H1 (cell line): Measurements from ENCODE around the gene DOCK3. TPM values are rescaled to one million over a fixed set of nuclear protein-coding genes. Genes with fewer than 3 reads are reported as not detected.
"Not testable (repeated sequence)": the region's sequence is repeated elsewhere in the genome, so short reads cannot be mapped to it uniquely, and the experiment has no call there.

Experiments used
- CTCF ChIA-PET: fragments of 300-600 bp; sonication (Branson Sonifier 250); formaldehyde crosslinking; loops from one replicate; lab custom pipeline; 2021; ENCODE audit not compliant: partially characterized antibody; lab: Charles Lee
- POLR2A ChIA-PET: fragments of 300-600 bp; sonication (Branson Sonifier 250); formaldehyde crosslinking; loops from one replicate; lab custom pipeline; 2021; ENCODE audit warnings: inconsistent platforms; ENCODE audit not compliant: partially characterized antibody; lab: Charles Lee
- DNase-seq, 2 experiments: peaks; one replicate each; pipeline versions ENCODE4 v3.0.0 to v3.0.0-alpha.2; 2010 to 2022; ENCODE audit warnings: low spot score in 2 of 2, low read depth in 1 of 2, mixed read lengths in 1 of 2
- FAIRE-seq: peaks from 2 replicates; lab custom pipeline; 2011; peaks lifted over from hg19 to GRCh38; lab: Jason Lieb, UNC
- H2AFZ ChIP-seq: 2 replicates; pipeline ENCODE4 v1.8.1; 2012; ENCODE audit warnings: low read length, inconsistent platforms
- H2AK5ac ChIP-seq: 2 replicates; pipeline ENCODE4 v1.6.1; 2013; ENCODE audit warnings: low read depth, low read length
- H2BK120ac ChIP-seq: replicated peaks from 2 replicates; pipeline ENCODE3; 2013; ENCODE audit warnings: low read depth, low read length, inconsistent platforms
- H2BK12ac ChIP-seq: 2 replicates; pipeline ENCODE4 v1.6.1; 2013; ENCODE audit warnings: low read depth, low read length
- H2BK15ac ChIP-seq: 2 replicates; pipeline ENCODE4 v1.6.1; 2013; ENCODE audit warnings: low read length
- H2BK20ac ChIP-seq: 2 replicates; pipeline ENCODE4 v1.6.1; 2013; ENCODE audit warnings: low read length
- H2BK5ac ChIP-seq: 2 replicates; pipeline ENCODE4 v1.6.1; 2013; ENCODE audit warnings: low read depth, low read length
- H3K14ac ChIP-seq: 2 replicates; pipeline ENCODE4 v1.6.1; 2013; ENCODE audit warnings: inconsistent platforms; ENCODE audit not compliant: insufficient read length
- H3K18ac ChIP-seq: 2 replicates; pipeline ENCODE4 v1.6.1; 2013; ENCODE audit warnings: low read length; ENCODE audit errors: extremely low read depth
- H3K23ac ChIP-seq: 2 replicates; pipeline ENCODE4 v1.6.1; 2013; ENCODE audit warnings: inconsistent platforms; ENCODE audit not compliant: insufficient read length
- H3K23me2 ChIP-seq: 2 replicates; pipeline ENCODE4 v1.6.1; 2013; ENCODE audit warnings: low read depth, low read length
- H3K27ac ChIP-seq: 2 replicates; pipeline ENCODE4 v1.6.1; 2011; ENCODE audit warnings: low read depth, low read length, inconsistent platforms
- H3K27me3 ChIP-seq, 4 experiments: replicated peaks in 1 of 4; 1 replicate in 1 of 4; 2 replicates in 3 of 4; pipeline versions ENCODE4 v1.6.1 to v1.8.1; 2011 to 2013; ENCODE audit warnings: low read length in 3 of 4, mild to moderate bottlenecking in 3 of 4, inconsistent platforms in 2 of 4, mixed read lengths in 2 of 4, moderate library complexity in 1 of 4; ENCODE audit not compliant: control insufficient read depth in 3 of 4, insufficient read depth in 3 of 4; ENCODE audit errors: extremely low read depth in 1 of 4
- H3K36me3 ChIP-seq, 4 experiments: 2 replicates each; pipeline versions ENCODE4 v1.6.1 to v1.8.1; 2011 to 2013; ENCODE audit warnings: mild to moderate bottlenecking in 4 of 4, low read length in 3 of 4, moderate library complexity in 2 of 4, control low read depth in 1 of 4, inconsistent platforms in 1 of 4; ENCODE audit not compliant: insufficient read depth in 4 of 4, control insufficient read depth in 2 of 4
- H3K4ac ChIP-seq: replicated peaks from 2 replicates; pipeline ENCODE3; 2013; ENCODE audit warnings: low read length, low read depth, mixed read lengths, inconsistent platforms; ENCODE audit not compliant: insufficient read length
- H3K4me1 ChIP-seq, 4 experiments: replicated peaks in 1 of 4; 1 replicate in 1 of 4; 2 replicates in 3 of 4; pipeline versions ENCODE4 v1.6.1 to v1.8.1; 2011 to 2013; ENCODE audit warnings: low read length in 3 of 4, inconsistent platforms in 2 of 4, mixed read lengths in 1 of 4; ENCODE audit not compliant: insufficient read depth in 4 of 4, control insufficient read depth in 3 of 4
- H3K4me2 ChIP-seq, 2 experiments: 2 replicates each; pipeline versions ENCODE4 v1.6.1 to v1.8.1; 2011 to 2013; ENCODE audit warnings: low read depth in 2 of 2, low read length in 2 of 2, control low read depth in 1 of 2, inconsistent platforms in 1 of 2, mild to moderate bottlenecking in 1 of 2; ENCODE audit not compliant: insufficient read depth in 1 of 2
- H3K4me3 ChIP-seq, 4 experiments: fragments of 200-600, 300-600 bp in 1 of 4; sonication (generic), shearing (Covaris generic), sonication (Bioruptor Twin) in 1 of 4; 2 replicates each; pipeline versions ENCODE4 v1.5.1 to v1.8.1; 2011 to 2016; ENCODE audit warnings: low read length in 4 of 4, low read depth in 3 of 4, control low read depth in 2 of 4, inconsistent platforms in 2 of 4, mild to moderate bottlenecking in 2 of 4, mixed read lengths in 1 of 4, moderate library complexity in 1 of 4; ENCODE audit not compliant: insufficient read depth in 2 of 4; ENCODE audit errors: extremely low read depth in 1 of 4
- H3K56ac ChIP-seq: replicated peaks from 2 replicates; pipeline ENCODE3; 2013; ENCODE audit warnings: low read depth, mild to moderate bottlenecking, mixed read lengths, low read length, inconsistent platforms; ENCODE audit not compliant: insufficient read length
- H3K79me1 ChIP-seq: 2 replicates; pipeline ENCODE4 v1.6.1; 2013; ENCODE audit warnings: low read depth, low read length, control low read depth
- H3K79me2 ChIP-seq, 2 experiments: 2 replicates each; pipeline versions ENCODE4 v1.6.1 to v1.8.1; 2012 to 2013; ENCODE audit warnings: low read length in 2 of 2, mild to moderate bottlenecking in 2 of 2, inconsistent platforms in 1 of 2; ENCODE audit not compliant: insufficient read depth in 2 of 2, control insufficient read depth in 1 of 2
- H3K9ac ChIP-seq, 4 experiments: replicated peaks in 1 of 4; 1 replicate in 1 of 4; 2 replicates in 3 of 4; pipeline versions ENCODE4 v1.6.1 to v1.8.1; 2011 to 2013; ENCODE audit warnings: low read depth in 3 of 4, low read length in 3 of 4, control low read depth in 2 of 4, mild to moderate bottlenecking in 2 of 4, moderate library complexity in 2 of 4, inconsistent platforms in 1 of 4; ENCODE audit errors: extremely low read depth in 1 of 4
- H3K9me3 ChIP-seq, 2 experiments: 2 replicates each; pipeline versions ENCODE4 v1.6.1 to v1.8.1; 2012 to 2013; ENCODE audit warnings: mild to moderate bottlenecking in 2 of 2, moderate library complexity in 2 of 2, control low read depth in 1 of 2, inconsistent platforms in 1 of 2, low read depth in 1 of 2, low read length in 1 of 2, mixed read lengths in 1 of 2; ENCODE audit not compliant: insufficient read depth in 2 of 2
- H4K20me1 ChIP-seq, 2 experiments: replicated peaks in 1 of 2; 2 replicates each; pipeline versions ENCODE3 to v1.8.1; 2011 to 2013; ENCODE audit warnings: inconsistent platforms in 2 of 2, low read length in 2 of 2, mild to moderate bottlenecking in 1 of 2; ENCODE audit not compliant: insufficient read depth in 2 of 2, control insufficient read depth in 1 of 2
- H4K5ac ChIP-seq: 2 replicates; pipeline ENCODE4 v1.6.1; 2013; ENCODE audit warnings: low read length, low read depth, mixed read lengths, inconsistent platforms; ENCODE audit not compliant: insufficient read length
- H4K8ac ChIP-seq: 2 replicates; pipeline ENCODE4 v1.8.0; 2013; ENCODE audit warnings: mild to moderate bottlenecking, moderate library complexity, low read length, inconsistent platforms; ENCODE audit not compliant: insufficient read depth; ENCODE audit errors: extremely low read depth
- H4K91ac ChIP-seq: replicated peaks from 2 replicates; pipeline ENCODE3; 2013; ENCODE audit warnings: low read length, mixed read lengths, inconsistent platforms; ENCODE audit not compliant: insufficient read length
- WGBS, 2 experiments: shearing (Covaris generic) in 1 of 2; methylation state at CpG; one replicate each; pipeline versions ENCODE4 v1.1.6 to v1.1.7; 2013 to 2015; ENCODE audit warnings: low lambda C conversion rate in 2 of 2, mixed read lengths in 2 of 2, inconsistent platforms in 1 of 2, low coverage in 1 of 2, missing lambda C conversion rate in 1 of 2; ENCODE audit not compliant: insufficient replicate concordance in 2 of 2, insufficient coverage in 1 of 2, insufficient read length in 1 of 2; ENCODE audit errors: extremely low coverage in 1 of 2, missing lambda C conversion rate in 1 of 2; 5-methylcytosine and 5-hydroxymethylcytosine counted together
- polyA plus RNA-seq, 7 experiments: library from polyadenylated mRNA; depleted of rRNA in 3 of 7; stranded (reverse) in 5 of 7; unstranded in 2 of 7; fragments of >200 nt in 5 of 7; fragments of 200-250 nt in 2 of 7; gene quantifications; 1 replicate in 5 of 7; 2 replicates in 1 of 7; 4 replicates in 1 of 7; pipeline versions ENCODE4 v1.2.1 to v1.2.3, GENCODE V29; 2011 to 2013; ENCODE audit warnings: missing spikeins in 2 of 7, mixed read lengths in 2 of 7
- total RNA-seq: library from RNA; stranded (reverse); fragmentation: NEBNext Ultra II Directional; extraction: Animal tissue kit (Norgen Biotek cat#: 25700); gene quantifications from 2 replicates; pipeline ENCODE4 v1.2.1, GENCODE V29; 2021

The DOCK3 gene
- total and polyA plus RNA-seq, 2 of the 8 experiments (the other 6 are each of a cell fraction or from before 2014, with no cell fraction given): 2.7 to 5.0 TPM

DNA sequence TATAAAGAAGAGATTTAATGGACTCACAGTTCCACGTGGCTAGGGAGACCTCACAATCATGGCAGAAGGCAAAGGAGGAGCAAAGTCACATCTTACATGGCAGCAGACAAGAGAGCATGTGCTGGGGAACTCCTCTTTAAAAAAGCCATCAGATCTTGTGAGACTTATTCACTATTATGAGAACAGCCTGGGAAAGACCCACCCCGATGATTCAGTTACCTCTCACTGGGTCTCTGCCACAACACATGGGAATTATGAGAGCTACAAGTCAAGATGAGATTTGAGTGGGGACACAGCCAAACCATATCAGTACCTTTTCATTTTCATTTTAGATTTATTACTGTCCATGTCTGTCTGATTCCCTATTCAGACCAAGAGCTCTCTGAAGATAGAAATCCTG, 258.2 kb downstream of the DOCK3 start:
- H4K8ac ChIP-seq, H3K18ac ChIP-seq, H2AFZ ChIP-seq, DNase-seq, H3K4ac ChIP-seq, H3K4me3 ChIP-seq, H3K9ac ChIP-seq, H3K79me2 ChIP-seq, H4K91ac ChIP-seq, H2BK12ac ChIP-seq, H4K5ac ChIP-seq, H3K4me2 ChIP-seq, H3K23me2 ChIP-seq, H2BK15ac ChIP-seq, H2BK20ac ChIP-seq, H2BK5ac ChIP-seq, H3K56ac ChIP-seq, H3K27me3 ChIP-seq, H3K14ac ChIP-seq, H4K20me1 ChIP-seq, H3K79me1 ChIP-seq, H3K4me1 ChIP-seq, H3K27ac ChIP-seq, H2BK120ac ChIP-seq, H2AK5ac ChIP-seq, H3K23ac ChIP-seq, FAIRE-seq, POLR2A ChIA-PET: not testable (repeated sequence)
- CTCF ChIA-PET: interaction anchor here (1.6 kb wide), 1 partner anchor 39 kb away, joined by 4 read pairs; no protein-coding TSS in a partner anchor
- 88% methylated on average over 2 of the region's 2 CpGs; no CpG with 5 or more reads in 1 of the 2 experiments for WGBS, 2 experiments
- peaks cover 0 to 12% (median 3%) of the 10 kb centered on the region in 4 experiments; a peak in 3 of 8 replicates for H3K36me3 ChIP-seq
- peaks cover 10 to 12% of the 10 kb centered on the region in 2 experiments; a peak in 3 of 4 replicates for H3K9me3 ChIP-seq
